GM19395 (cell line): Measurements from ENCODE around the gene ADAMTS9.
A peak's percentile ranks its signal among the peaks of the same experiment; 100 is the strongest.

Experiments used
- ATAC-seq: cut with Tn5 transposase; IDR thresholded peaks from one replicate; pipeline ENCODE4 v1.9.1; 2021; ENCODE audit warnings: mild to moderate bottlenecking, moderate library complexity; ENCODE audit not compliant: unreplicated experiment

Gene ADAMTS9

DNA sequence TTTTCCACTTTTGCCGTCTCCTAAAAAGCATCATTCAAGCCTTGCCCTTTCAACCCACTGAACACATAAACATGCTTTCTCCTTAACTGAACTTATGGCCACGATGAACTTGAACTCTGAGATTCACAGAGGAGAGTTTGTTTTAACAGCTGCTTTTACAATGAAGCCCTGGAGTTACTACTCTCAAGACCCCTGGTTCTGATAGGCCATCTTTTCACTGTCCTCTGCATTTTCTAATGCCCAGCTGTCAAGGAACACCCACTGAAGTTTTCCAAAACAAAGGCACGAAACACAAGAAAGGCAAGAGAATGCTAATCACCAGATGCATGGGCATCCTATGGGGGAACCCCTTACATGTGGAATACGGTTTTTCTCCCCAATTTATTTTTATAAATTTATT, 100.8 kb downstream of the ADAMTS9 start:
- ATAC-seq: no peak

DNA sequence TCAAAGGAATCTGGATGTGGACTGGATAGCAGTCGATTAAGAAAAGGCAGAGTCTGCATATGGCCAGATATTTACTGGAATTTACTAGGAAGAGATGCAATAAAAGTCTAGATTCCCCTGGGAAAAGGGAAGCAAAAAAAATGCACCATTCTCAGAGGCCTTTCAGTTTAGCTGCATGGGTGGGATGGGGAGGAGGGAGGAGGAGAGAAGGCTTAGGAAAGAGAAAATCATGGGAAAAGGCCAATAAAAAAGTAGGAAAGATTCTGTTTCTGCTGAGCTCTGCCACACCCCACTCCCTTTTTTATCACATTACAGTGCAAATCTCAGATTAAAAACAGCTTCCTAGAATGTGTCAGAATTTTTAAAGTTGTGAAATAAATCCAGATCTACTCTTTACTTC, 103.6 kb downstream of the ADAMTS9 start:
- ATAC-seq: no peak

DNA sequence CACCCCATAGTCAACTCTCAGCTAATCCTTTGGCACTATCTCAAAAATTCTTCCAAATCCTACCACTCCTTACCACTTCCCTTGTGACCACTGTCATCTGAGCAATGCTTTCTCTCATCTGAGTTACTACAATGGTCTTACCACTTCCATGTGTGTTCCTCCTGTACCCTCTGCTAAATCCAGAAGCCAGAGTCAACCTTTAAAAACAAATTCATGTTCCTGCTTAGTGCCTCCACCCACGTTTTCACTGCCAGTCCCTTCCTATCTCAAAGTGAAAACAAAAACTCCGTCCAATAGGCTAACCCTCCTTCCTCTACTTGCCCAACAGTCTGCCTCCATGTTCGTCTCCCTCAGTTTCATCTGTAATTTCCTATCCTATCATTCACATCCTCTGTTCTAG, 109.0 kb downstream of the ADAMTS9 start:
- ATAC-seq: no peak

DNA sequence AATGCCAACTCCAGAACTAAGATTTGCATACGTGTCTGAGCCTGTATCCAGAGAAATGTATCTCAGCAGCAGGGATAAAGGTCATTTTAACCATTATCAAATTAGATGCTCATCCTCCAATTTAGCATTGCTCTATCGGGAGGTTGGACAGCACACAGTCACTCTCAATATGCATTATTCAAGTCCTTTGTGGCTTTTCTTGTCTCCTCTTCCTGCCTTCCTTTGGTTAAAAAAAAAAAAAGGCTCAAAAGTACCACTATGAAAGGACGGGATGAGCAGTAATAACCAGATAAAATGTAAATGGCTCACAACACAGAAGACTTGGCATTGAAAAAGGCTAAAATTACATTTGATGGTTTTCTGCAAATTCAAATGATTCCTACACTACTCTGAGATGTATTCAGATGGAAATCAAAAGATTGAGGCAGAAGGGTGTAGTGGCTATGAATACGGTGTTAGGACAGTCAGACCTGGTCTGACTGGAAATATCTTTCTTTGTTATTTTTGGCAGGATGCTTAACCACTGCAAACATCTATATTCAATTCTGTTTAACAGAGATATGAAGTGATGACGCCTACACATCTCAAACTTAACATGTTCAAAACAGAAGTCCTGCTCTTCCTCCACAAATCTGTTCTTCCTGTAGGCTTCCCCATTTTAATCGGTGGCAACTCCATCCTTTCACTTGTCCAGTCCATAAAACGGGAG, 109.6 kb downstream of the ADAMTS9 start:
- no peak for ATAC-seq

DNA sequence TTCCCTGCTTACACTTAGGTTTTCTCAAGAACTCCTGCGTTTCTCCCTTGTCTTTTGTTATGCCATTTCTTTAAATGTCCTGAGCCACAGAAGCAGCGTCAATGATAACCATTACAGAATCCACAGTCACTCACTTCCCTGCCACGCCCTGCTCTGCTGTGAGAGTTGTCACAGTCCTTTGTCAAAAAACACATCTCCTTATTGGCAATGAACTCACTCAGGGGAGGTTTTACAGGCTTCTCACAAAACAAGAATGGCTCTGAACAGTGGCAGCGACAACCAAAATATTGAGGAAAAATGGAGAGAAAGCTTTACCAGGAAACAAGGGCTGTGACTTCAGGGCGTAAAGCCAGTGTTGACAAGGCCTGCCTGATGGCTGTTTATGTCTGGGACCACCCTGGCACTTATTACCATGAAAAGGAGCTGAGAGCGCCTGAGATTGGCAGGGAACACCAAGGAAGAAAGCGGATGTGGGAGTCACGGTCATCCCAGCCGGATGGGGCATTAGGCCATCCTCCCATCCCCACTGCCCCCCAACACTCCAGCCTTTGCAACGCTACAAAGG, 111.5 kb downstream of the ADAMTS9 start:
- no peak for ATAC-seq

DNA sequence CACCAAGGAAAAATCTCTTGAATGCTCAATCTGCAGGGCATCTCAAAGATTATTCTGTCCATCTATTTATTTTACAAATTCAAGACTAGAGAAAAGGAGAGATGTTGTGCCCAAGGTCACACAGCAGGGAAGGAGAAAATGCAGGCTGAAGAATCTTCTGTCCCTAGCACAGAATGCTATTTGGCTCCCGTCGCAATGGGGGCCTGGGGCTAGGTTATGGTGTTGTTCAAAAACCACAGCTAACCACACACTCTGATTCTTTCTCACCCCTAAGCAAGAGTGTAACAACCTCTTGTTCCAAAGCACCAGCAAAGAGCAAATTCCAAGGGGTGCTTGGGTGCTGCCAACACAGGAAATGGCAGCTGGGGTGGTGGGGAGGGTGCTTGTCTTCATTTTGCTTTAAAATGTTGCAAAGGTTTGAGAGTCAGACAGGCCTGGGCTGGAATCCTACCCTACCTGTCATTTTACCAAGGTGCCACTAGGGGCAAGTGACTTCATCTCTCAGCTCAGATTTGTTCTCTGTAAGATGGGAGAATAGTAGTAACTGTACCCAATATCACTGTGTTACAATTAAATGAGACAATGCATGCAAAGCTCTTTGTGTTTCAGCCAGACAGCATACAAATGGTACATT, 112.5 kb downstream of the ADAMTS9 start:
- peak; percentile 95 for ATAC-seq

DNA sequence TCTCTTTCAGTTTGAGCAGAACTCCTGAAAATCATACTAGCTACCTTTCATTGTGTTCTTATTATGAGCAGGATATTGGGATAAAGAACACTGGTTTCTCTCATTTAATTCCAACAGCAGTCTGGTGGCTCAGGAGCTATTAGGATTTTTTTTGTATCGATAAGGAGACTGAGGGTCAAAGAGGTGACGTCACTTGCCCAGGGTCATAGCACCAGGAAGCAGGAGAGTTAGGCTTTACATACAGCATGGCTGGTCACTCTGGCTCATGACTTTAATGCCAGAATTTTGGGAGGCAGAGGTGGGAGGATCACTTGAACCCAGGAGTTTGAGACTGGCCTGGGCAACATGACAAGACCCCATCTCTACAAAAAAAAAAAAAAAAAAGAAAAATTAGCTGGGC, 113.6 kb downstream of the ADAMTS9 start:
- no peak for ATAC-seq

DNA sequence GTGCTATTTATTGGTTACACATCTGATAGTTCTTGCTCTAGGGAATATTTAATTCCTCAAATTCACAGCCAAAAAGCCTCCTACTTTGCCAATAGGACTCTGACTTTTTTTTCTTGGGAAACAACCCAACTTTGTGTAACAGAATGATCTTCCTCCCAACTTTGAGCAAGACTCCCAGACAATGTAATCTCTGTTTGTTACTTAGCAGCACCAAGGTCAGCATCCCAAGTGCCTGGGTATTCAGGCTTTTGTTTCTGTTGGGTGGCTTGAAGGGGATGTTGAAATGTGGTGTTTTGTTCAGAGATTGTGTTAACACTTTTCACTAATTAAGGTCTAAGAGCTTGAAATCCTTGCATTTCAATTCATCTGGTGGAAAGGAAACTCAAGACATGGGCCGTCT, 115.8 kb downstream of the ADAMTS9 start:
- no peak for ATAC-seq

DNA sequence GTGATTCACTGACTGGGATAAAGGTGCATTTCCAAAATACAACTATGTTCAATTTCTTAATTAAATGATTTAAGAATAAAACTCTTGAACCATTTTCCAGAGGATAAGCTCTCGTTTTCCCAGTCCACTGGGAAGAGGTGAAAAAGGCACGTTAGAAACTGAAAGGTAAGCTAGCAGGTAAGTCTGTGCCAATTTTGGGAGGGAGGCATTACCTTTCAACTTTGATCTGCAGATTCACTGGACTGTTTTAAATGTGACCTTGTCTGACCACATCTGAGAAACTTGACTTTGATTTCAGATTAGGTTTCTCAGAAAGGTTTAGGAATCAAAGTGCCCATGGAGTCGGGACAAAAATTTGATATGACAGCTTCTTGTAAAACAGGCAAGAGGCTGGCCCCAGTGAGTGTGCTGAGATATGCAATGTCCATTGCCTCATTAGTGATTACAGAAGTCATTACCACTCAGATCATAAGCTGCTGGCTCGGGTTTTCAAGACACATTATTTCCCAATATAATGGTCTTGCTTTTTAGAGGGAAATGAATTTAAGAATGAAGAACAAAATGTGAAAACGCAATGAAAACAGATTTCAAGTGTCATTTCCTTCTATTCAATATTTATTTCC, 118.8 kb downstream of the ADAMTS9 start:
- no peak for ATAC-seq

DNA sequence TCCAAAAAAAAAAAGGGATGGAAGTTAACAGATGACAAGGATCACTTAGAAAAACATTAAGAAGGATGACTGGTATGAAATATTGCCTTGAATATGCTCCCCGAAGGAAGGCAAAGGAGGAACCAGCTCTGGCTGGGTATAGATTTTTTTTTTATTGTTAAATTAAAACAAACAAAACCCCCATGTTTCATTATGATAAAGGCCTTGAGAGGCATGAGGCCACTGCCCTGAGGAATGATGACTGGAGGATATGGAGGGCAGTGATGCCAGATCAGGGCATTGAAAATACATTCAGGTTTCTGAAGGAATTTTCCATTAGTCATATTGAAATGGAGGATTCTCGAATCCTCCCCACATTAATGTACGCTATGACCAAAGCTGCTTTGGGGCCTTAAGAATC, 120.9 kb downstream of the ADAMTS9 start:
- ATAC-seq: no peak

DNA sequence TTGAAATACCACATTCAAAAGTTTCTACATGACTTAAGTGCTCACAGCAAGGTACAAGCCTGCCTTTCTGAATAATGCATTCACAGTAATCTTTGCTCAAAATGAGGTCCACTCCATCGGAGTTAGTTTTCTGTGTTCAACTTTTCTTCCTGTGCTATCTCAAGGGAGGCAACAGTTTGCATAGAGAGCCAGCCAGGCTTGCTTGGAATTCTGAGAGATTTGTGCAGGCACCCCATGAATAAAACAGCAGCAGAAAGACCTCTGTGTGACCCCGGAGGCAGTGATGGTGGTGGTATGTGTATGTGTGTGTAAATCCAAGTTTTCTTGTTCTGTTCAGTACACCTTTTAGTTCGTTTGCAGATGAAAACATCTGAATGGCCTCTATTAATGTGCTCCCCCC, 124.0 kb downstream of the ADAMTS9 start:
- no peak for ATAC-seq

DNA sequence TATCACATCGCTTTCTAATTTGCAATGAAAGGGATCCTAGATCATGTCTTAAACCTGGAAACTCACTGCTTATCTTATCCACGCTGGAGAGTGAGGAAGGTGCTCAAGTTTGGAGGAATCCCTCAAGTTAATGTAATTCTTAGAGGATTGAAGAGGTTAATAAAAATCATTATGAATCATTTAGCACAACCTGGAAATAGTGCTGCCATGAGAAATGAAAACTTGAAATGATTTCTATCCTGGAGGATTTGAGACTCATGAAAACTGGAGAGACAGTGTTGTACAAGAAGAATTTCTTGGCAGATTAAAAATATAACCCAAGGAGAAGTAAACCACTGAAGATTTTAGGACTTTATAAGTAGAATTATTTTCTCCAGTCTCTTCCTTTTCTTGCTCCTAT, 125.9 kb downstream of the ADAMTS9 start:
- no peak for ATAC-seq

DNA sequence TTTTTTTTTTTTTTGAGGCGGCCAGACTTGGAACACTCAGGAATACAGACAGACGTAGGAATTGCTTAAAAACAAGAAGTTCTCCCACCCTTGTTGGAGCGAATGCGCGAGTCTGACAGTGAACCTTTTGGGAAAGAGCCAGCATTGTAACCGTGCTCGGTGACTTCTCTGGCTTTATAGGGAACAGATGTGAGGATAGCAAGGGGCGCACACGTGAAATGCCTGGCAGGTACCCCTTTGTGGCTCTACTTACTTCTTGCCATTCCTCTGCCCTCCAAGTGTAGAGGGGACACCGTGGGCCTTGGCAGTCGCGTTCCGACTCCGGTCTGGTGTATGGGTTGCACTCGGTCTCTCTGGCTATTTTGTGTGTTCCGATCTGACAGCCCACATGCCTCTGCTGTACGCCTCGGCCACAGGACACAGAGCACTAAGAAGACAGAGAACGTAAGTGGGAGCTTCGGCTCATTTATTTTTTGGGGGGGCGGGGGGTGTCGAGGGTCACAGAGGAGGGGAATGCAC, 126.4 kb downstream of the ADAMTS9 start:
- ATAC-seq: no peak

DNA sequence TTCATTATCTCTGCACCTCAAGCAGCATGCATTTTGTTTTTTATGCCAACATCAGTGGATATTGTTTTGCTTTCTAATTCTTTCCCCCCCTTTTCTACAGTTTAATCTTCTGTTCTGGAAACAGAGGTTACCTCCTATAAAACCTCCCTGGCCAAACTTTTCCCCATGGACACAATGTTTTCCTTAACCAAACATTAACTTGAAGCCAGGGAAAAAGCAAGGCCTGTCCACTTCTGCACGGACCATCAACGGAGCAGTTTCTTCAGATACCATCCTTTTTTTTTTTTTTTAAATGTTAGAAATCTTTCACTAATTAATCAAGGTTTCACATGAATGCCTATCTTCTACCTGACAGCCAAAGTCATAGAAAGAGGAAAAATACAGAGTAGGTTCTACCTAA, 127.0 kb downstream of the ADAMTS9 start:
- ATAC-seq: no peak

DNA sequence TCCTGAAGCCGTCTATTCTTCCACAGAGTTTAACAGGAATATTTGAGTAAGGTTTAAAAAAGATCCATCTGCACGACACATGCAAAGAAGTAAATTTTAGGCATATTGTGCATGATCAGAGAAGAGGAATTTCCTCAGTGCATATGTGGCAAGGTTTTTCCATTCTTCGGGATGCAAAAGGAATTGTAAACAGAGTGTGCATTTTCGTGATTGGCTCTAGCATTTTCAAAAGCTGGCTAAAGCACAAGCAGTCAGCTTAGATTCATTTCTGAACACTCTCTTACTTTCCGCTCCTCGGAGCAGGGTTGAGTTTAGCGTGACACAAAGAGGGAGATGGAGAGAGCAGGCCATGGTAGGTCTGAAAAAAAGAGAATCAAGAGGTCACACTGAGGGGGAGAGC, 128.2 kb downstream of the ADAMTS9 start:
- no peak for ATAC-seq

DNA sequence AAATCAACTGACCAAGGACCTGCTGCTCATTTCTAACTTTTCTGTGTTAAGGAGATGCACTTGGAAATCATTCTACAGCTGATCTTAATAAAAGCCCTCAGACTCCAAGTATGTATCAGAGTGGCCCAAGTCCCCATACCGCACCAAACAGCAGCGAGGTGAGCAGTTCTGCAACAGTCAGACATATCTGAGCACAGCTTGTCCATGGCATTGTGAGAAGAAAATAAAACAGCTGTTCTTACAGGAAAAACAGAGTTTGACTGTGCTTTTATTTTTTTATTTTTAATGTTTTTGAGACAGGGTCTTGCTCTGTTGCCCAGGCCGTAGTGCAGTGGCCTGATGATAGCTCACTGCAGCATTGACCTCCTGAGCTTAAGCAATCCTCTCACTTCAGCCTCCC, 131.8 kb downstream of the ADAMTS9 start:
- no peak for ATAC-seq

DNA sequence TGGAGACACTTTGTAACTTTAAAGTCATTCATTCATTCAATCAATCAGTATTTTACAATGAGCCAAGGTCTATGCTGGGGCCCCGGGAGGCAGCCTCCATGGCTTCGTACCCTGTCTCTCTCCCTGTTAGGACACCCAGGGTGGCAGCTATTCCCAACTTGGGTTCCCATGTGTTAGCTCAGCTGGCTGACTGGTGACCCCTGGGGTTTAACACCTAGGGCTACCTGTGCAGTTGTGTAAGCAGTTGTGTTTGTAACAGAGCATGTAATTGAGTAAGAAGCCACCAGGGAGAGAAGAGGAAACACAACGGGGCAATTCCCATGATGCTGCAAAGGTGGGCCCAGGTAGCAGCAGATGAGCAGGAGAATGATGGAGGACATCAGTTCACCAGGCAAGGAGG, 132.4 kb downstream of the ADAMTS9 start:
- no peak for ATAC-seq

DNA sequence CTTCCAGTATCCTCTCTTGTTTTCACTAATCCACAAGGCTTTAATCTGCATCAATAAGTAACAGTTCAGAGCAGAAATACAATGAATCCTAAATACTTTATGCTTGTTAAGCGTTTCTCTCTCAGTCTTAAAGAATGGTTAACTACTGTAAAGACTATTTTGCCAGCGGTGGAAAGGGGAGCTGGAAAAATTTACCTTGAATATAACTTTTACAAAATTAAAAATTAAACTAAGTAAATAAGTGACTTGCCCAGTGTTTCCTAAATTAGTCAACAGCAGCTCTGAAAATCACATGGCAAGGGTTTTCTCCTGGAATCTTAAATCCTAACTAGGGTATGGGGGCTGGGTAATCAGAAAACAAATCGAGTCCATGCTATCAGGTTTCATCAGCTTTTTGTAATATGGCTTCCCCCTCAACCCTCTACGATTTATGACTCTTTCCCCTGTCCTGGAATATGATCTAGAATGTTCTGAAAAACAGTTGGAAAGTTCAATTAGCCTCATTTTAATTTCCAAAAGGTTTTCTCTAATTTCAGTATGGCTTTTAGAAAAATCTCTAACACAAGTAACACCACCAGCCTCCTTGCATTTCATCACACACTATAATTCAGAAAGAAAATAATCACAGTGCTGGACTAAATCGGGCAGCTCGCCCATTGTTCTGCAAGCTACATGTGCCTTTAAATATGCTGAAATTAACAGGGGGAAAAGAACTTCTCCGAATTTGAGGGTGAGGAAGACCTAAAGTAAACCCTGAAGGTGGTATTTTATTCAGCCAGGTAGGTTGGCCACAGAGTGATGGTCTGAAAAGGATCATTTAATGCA, 133.5 kb downstream of the ADAMTS9 start:
- ATAC-seq: no peak

DNA sequence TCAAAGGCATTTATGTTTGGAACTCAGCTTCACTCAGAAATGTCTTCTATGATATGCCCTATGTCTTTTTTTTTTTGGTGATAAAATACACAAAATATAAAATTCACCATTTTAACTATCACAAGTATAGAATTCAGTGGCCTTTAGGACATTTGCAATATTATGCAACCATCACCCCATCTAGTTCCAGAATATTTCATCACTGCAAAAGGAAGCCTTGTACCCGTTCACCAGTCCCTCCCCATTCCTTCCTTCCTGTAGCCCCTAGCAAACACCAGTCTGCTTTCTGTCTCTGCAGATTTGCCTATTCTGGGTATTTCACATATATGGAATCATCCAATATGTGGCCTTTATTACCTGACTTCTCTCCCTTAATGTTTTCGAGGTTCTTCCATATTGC, 134.8 kb downstream of the ADAMTS9 start:
- ATAC-seq: no peak

DNA sequence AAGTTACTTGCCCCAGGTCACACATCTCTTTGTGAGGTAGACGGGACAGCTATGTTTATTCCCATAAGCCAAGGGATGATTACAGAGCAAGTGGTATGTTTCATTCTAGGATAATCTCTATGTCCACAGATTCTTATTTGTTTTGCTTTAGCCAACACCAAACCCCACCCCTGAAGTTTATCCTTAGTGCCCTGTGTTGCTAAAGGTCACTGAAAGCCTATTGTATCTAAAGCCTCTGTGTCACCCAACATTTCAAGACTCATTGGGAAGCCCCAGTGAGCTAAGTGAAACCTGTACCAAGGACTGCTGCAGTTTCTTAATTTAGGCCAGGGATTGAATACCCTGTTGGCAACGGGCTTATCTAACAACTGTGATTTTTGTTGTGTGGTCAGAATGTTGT, 135.6 kb downstream of the ADAMTS9 start:
- no peak for ATAC-seq

DNA sequence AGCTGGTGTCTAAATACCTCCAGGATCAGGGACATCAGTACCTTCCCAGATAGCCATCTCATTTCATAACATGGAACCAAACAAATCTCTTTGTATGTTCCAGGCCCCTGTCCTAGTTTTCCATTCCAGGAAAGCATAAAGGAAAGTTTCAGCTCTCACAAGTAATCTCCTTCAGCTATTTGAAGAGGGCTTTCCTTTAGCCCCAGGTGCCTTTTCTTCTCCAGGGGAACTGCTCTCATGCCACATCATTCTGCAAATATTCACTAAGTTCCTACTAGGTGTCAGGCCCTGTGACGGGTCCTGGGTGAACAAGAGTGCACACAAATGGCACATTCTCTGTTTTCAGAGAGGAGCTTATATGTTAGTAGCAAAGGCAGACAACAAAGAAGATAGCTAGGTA, 136.1 kb downstream of the ADAMTS9 start:
- no peak for ATAC-seq
